Measurements from ENCODE around the gene ABLIM3.

Gene ABLIM3

GRCh38 chr5:149133795-149134777 is 7.2 kb upstream of the ABLIM3 start:
- peak; percentile 4 for DNase-seq

- no peak for DNase-seq
These were observed 6.4 kb upstream of the ABLIM3 start for GRCh38 chr5:149134778-149135500.

GRCh38 chr5:149135536-149136201 is 5.6 kb upstream of the ABLIM3 start:
- DNase-seq = no peak

GRCh38 chr5:149138182-149138923 is 2.9 kb upstream of the ABLIM3 start:
- no peak for DNase-seq

- DNase-seq = no peak
These were observed 893 bp upstream of the ABLIM3 start for GRCh38 chr5:149140197-149141002.

GRCh38 chr5:149141957-149142851 is 911 bp downstream of the ABLIM3 start:
- no peak for DNase-seq

GRCh38 chr5:149143470-149143869 is 2.2 kb downstream of the ABLIM3 start:
- DNase-seq = no peak

- no peak for DNase-seq
These were observed 3.3 kb downstream of the ABLIM3 start for GRCh38 chr5:149144637-149145036.

GRCh38 chr5:149145138-149145537 is 3.8 kb downstream of the ABLIM3 start:
- no peak for DNase-seq

GRCh38 chr5:149147676-149148075 is 6.4 kb downstream of the ABLIM3 start:
- no peak for DNase-seq

GRCh38 chr5:149149942-149150341 is 8.6 kb downstream of the ABLIM3 start:
- no peak for DNase-seq

- DNase-seq = no peak
These were observed 9.2 kb downstream of the ABLIM3 start for GRCh38 chr5:149150457-149150856.

- no peak for DNase-seq
These were observed 10.4 kb downstream of the ABLIM3 start for GRCh38 chr5:149151717-149152116.

- DNase-seq = no peak
These were observed 11.0 kb downstream of the ABLIM3 start for GRCh38 chr5:149152317-149152746.

- DNase-seq = peak; percentile 13
These were observed 12.0 kb downstream of the ABLIM3 start for GRCh38 chr5:149153193-149153750.

- peak; percentile 82 for DNase-seq
These were observed 12.7 kb downstream of the ABLIM3 start for GRCh38 chr5:149153751-149154610.

- DNase-seq = no peak
These were observed 13.4 kb downstream of the ABLIM3 start for GRCh38 chr5:149154650-149155049.

- no peak for DNase-seq
These were observed 15.3 kb downstream of the ABLIM3 start for GRCh38 chr5:149156435-149157083.

- DNase-seq = peak; percentile 41
These were observed 16.0 kb downstream of the ABLIM3 start for GRCh38 chr5:149157330-149157729.
